ENCODE data around the gene C6orf47.

The C6orf47 gene

GRCh38 chr6:31614684-31615578, 45.6 kb downstream of the C6orf47 start, which contains the start of gene AIF1:
TSS of gene AIF1 (plus strand) at chr6:31615234. CDS start at chr6:31615330, 96 bp downstream.
- DNase-seq (ENCODE audit: low spot score): no peak

GRCh38 chr6:31614075-31614619, 46.4 kb downstream of the C6orf47 start:
- no peak for DNase-seq (ENCODE audit: low spot score)

DNA sequence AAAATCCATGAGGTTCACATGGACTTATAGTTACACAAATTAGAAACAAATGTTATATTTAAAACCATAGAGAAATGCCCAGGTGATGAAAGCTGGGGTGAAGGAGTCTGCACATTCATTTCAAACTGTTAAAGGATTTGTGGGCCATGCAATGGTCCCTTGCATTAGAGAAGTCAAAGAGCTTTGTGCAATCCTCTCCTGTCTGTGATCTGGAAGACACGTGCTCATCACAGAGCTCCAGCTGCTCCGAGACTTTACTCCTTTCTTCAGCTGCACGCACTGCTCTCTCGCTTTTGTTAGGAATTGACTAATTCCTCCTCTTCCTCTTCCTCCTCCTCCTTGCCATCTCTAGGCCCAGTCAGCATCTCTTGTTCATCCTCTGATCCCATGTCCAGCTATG, 49.6 kb downstream of the C6orf47 start:
- DNase-seq (ENCODE audit: low spot score): no peak

DNA sequence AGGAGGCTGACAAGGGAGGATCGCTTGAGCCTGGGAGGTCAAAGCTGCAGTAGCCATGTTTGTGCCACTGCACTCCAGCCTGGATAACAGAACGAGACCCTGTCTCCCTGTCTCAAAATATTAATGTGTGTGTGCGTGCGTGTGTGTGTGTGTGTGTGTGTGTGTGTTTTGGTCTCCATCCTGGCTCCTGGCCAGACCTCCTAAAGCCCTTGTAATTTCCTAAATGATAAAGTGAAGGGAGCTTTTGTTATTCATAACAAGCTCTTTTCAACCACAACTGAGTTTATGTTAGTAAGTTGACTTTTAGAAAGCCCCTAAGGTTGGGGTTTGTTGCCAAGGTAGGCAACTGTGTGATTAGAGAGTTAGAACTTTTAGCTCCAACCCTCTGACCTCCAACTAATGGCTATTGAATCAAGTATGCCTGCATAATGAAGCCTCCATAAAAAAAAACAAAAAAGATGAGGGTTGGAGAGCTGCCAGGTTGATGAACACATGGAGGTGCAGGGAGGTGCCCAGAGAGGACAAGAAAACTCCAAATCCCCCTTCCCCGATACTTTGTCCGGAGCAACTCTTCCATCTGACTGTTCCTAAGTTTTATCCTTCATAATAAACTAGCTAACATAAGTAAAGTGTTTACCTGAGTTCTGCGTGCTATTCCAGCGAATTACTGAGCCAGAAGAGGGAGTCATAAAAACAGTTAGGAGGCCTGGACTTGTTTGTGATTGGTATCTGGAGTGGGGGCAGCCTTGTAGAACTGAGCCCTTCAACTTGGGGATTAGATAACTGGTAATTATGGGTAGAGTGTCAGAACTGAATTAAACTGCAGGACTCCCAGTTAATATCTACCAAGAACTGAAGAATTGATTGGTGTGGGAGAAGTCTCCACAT, 50.8 kb downstream of the C6orf47 start:
- no peak for DNase-seq (ENCODE audit: low spot score)
